Ishikawa (cell line): Measurements from ENCODE around the gene OR2F1.

Experiments
- CEBPB ChIP-seq: IDR thresholded peaks from 2 replicates; pipeline ENCODE4 v1.6.1; 2012
- CREB1 ChIP-seq: IDR thresholded peaks from 2 replicates; pipeline ENCODE4 v1.6.1; 2012; ENCODE audit warnings: low read depth
- EGR1 ChIP-seq: IDR thresholded peaks from 2 replicates; pipeline ENCODE4 v1.6.1; 2012
- EP300 ChIP-seq: IDR thresholded peaks from 2 replicates; pipeline ENCODE4 v1.6.1; 2012; ENCODE audit warnings: borderline replicate concordance
- NFIC ChIP-seq: IDR thresholded peaks from 2 replicates; pipeline ENCODE4 v1.6.1; 2012
- RAD21 ChIP-seq: IDR thresholded peaks from 2 replicates; pipeline ENCODE4 v1.6.1; 2012; ENCODE audit warnings: low read depth
- TCF12 ChIP-seq: IDR thresholded peaks from 2 replicates; pipeline ENCODE4 v1.6.1; 2012; ENCODE audit warnings: low read depth
- TEAD4 ChIP-seq: IDR thresholded peaks from 2 replicates; pipeline ENCODE4 v1.6.1; 2012
- TF ChIP-seq, protein P1 (sequence below): IDR thresholded peaks from 2 replicates; pipeline ENCODE4 v1.6.1; 2012
- TF ChIP-seq, protein P2 (sequence below): IDR thresholded peaks from 2 replicates; pipeline ENCODE4 v1.6.1; 2012

DNA sequence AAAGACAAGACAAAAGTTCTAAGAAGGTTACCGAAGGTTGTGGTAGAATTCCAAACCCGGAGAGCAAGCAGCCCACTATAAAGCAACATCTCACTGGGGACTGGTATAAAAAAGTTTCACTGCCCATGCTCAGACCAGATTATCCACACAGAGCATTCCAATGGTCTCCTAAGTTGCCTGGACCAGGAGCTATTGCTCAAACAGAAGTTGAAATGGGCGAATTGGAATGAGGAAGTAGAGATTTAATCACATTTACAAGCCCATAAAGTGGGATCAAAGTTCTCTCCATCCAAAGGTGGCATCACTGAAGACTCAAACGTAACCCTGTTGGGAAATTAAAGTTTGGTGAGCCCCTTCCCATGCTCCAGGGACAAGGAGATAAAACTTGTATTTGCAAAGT lies 19.8 kb downstream of the OR2F1 start:
- TF ChIP-seq TEAD4 (no peak), EP300 (no peak), NFIC (no peak), CREB1 (no peak), TCF12 (no peak), RAD21 (no peak), EGR1 (no peak), CEBPB (no peak)
- TF ChIP-seq, protein P1, sequence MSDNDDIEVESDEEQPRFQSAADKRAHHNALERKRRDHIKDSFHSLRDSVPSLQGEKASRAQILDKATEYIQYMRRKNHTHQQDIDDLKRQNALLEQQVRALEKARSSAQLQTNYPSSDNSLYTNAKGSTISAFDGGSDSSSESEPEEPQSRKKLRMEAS = no peak
- TF ChIP-seq, protein P2, sequence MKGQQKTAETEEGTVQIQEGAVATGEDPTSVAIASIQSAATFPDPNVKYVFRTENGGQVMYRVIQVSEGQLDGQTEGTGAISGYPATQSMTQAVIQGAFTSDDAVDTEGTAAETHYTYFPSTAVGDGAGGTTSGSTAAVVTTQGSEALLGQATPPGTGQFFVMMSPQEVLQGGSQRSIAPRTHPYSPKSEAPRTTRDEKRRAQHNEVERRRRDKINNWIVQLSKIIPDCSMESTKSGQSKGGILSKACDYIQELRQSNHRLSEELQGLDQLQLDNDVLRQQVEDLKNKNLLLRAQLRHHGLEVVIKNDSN = no peak
